CD14-positive monocyte (primary cell): ENCODE data around the gene CEP85L. TPM values are rescaled to one million over a fixed set of nuclear protein-coding genes. Genes with fewer than 3 reads are reported as not detected.

Source experiments
- DNase-seq, 3 donors: peaks; one replicate each; pipeline ENCODE4 v3.0.0-alpha.2; 2011 to 2022
- H2AFZ ChIP-seq: 2 replicates; pipeline ENCODE4 v1.6.0; 2012; ENCODE audit warnings: mild to moderate bottlenecking, low read depth, low read length, inconsistent platforms; ENCODE audit not compliant: insufficient read depth, poor library complexity, severe bottlenecking
- H3K27ac ChIP-seq, 2 donors: 1 replicate in 1 of 2; 2 replicates in 1 of 2; pipeline ENCODE4 v1.5.1; 2012 to 2013; ENCODE audit warnings: low read length in 2 of 2, control low read depth in 1 of 2, inconsistent platforms in 1 of 2, low read depth in 1 of 2, mild to moderate bottlenecking in 1 of 2
- H3K27me3 ChIP-seq, 2 donors: one replicate each; pipeline versions ENCODE4 v1.6.0 to v1.6.1; 2011 to 2013; ENCODE audit warnings: low read length in 2 of 2; ENCODE audit not compliant: control insufficient read depth in 2 of 2, insufficient read depth in 2 of 2
- H3K36me3 ChIP-seq, 2 donors: replicated peaks in 1 of 2; 1 replicate in 1 of 2; 2 replicates in 1 of 2; pipeline versions ENCODE4 v1.5.1 to v1.6.1; 2012 to 2013; ENCODE audit warnings: low read length in 2 of 2, control low read depth in 1 of 2, inconsistent platforms in 1 of 2, mild to moderate bottlenecking in 1 of 2; ENCODE audit not compliant: insufficient read depth in 2 of 2, control insufficient read depth in 1 of 2
- H3K4me1 ChIP-seq, 2 donors: 1 replicate in 1 of 2; 2 replicates in 1 of 2; pipeline versions ENCODE4 v1.5.1 to v1.6.1; 2012 to 2013; ENCODE audit warnings: low read length in 2 of 2, control low read depth in 1 of 2, inconsistent platforms in 1 of 2, mild to moderate bottlenecking in 1 of 2, moderate library complexity in 1 of 2; ENCODE audit not compliant: insufficient read depth in 2 of 2, control insufficient read depth in 1 of 2
- H3K4me2 ChIP-seq: replicated peaks from 2 replicates; pipeline ENCODE3; 2012; ENCODE audit warnings: low read length, moderate library complexity, mild to moderate bottlenecking; ENCODE audit not compliant: poor library complexity, severe bottlenecking; ENCODE audit errors: extremely low read depth
- H3K4me3 ChIP-seq, 3 experiments: fragments of 200-600 bp in 1 of 3; sonication (generic) in 1 of 3; replicated peaks in 1 of 3; 1 replicate in 2 of 3; 2 replicates in 1 of 3; pipeline ENCODE4 v1.5.1; 2011 to 2013; ENCODE audit warnings: low read length in 3 of 3, mild to moderate bottlenecking in 3 of 3, control low read depth in 2 of 3, low read depth in 2 of 3, inconsistent platforms in 1 of 3, moderate library complexity in 1 of 3
- H3K79me2 ChIP-seq: 2 replicates; pipeline ENCODE4 v1.6.0; 2012; ENCODE audit warnings: mild to moderate bottlenecking, control low read depth, inconsistent platforms, low read length, moderate library complexity; ENCODE audit not compliant: insufficient read depth
- H3K9ac ChIP-seq: 2 replicates; pipeline ENCODE4 v1.6.0; 2017; ENCODE audit warnings: low read length, mild to moderate bottlenecking; ENCODE audit not compliant: insufficient read depth, poor library complexity, severe bottlenecking
- H3K9me3 ChIP-seq, 2 donors: replicated peaks in 1 of 2; 1 replicate in 1 of 2; 2 replicates in 1 of 2; pipeline versions ENCODE4 v1.5.1 to v1.6.1; 2012 to 2013; ENCODE audit warnings: low read length in 2 of 2, control low read depth in 1 of 2; ENCODE audit not compliant: control insufficient read depth in 1 of 2, insufficient read depth in 1 of 2
- H4K20me1 ChIP-seq: 2 replicates; pipeline ENCODE4 v1.6.0; 2012; ENCODE audit warnings: mild to moderate bottlenecking, low read length, control low read depth, moderate library complexity; ENCODE audit not compliant: insufficient read depth
- H3K27ac Mint-ChIP-seq, 7 donors: one replicate each; pipeline ENCODE4 v1.8.0; 2020; ENCODE audit warnings: mild to moderate bottlenecking in 7 of 7, mixed read lengths in 7 of 7, moderate library complexity in 6 of 7, inconsistent platforms in 2 of 7
- H3K27me3 Mint-ChIP-seq, 3 donors: one replicate each; pipeline ENCODE4 v1.8.0; 2021 to 2022; ENCODE audit warnings: low read depth in 3 of 3, mild to moderate bottlenecking in 3 of 3, mixed read lengths in 3 of 3, moderate library complexity in 3 of 3, inconsistent platforms in 1 of 3
- H3K36me3 Mint-ChIP-seq, 2 donors: one replicate each; pipeline ENCODE4 v1.8.0; 2020; ENCODE audit warnings: mixed read lengths in 2 of 2, inconsistent platforms in 1 of 2, mild to moderate bottlenecking in 1 of 2
- H3K4me1 Mint-ChIP-seq: one replicate; pipeline ENCODE4 v1.8.0; 2020; ENCODE audit warnings: mild to moderate bottlenecking, mixed read lengths
- H3K4me3 Mint-ChIP-seq, 2 donors: one replicate each; pipeline ENCODE4 v1.8.0; 2020; ENCODE audit warnings: mild to moderate bottlenecking in 2 of 2, mixed read lengths in 2 of 2, moderate library complexity in 1 of 2
- H3K9me3 Mint-ChIP-seq, 7 donors: one replicate each; pipeline ENCODE4 v1.8.0; 2020 to 2022; ENCODE audit warnings: mixed read lengths in 7 of 7, mild to moderate bottlenecking in 6 of 7, moderate library complexity in 6 of 7, inconsistent platforms in 2 of 7
- CTCF ChIP-seq: fragments of 200-600 bp; IDR thresholded peaks from one replicate; pipeline ENCODE4 v1.8.0; 2022; ENCODE audit warnings: antibody characterized with exemption, mild to moderate bottlenecking
- WGBS: methylation state at CpG from one replicate; pipeline ENCODE4 v1.1.5; 2013; ENCODE audit warnings: missing lambda C conversion rate; ENCODE audit not compliant: insufficient coverage; 5-methylcytosine and 5-hydroxymethylcytosine counted together
- intact Hi-C, 2 donors: fragments of 100-400 bp; cut with micrococcal nuclease; formaldehyde crosslinking; loops; one replicate each; pipeline versions ENCODE4 v1.15.0 to v1.15.1; 2023
- polyA plus RNA-seq, 3 donors: library from polyadenylated mRNA; depleted of rRNA in 1 of 3; unstranded in 2 of 3; stranded (reverse) in 1 of 3; fragments of 300-500 nt in 2 of 3; fragments of >200 nt in 1 of 3; fragmentation: Illumina TruSeq in 2 of 3; gene quantifications; 1 replicate in 2 of 3; 2 replicates in 1 of 3; pipeline ENCODE4 v1.2.3, GENCODE V29; 2012 to 2021

Gene CEP85L
- polyA plus RNA-seq, 3 donors = 14.9 to 38.3 (median 19.6) TPM

DNA sequence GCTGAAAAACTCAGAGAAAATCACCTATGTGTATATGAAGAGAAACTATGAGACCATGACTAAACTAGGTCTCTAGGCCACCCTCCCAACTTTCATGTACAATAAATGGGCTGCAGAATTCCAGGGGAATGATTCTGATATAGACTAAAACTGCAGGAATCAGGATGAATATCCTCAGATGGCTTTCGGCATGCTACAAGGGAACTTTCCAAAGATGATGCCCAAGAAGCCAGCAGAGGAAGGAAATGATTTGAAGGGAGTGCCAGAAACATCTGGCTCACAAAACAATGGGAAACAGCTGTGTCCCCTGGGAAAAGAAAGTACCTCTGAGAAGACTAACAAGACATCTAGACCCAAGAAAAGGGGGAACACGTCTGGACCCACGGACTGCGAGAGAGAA, 62.2 kb downstream of the CEP85L start:
- Mint-ChIP-seq H3K27me3 (peaks cover 0 to 2% (median 0%) of the 10 kb centered on the region in 3 donors), H3K4me1 (no peaks in the 10 kb centered on the region), H3K4me3 (no peak overlapping the region), H3K36me3 (peaks cover 11 to 18% of the 10 kb centered on the region in 2 donors), H3K9me3 (peaks cover 0 to 5% (median 0%) of the 10 kb centered on the region in 7 donors), H3K27ac (no peak overlapping the region)
- no peak for DNase-seq
- Histone ChIP-seq H3K4me3 (no peak overlapping the region), H2AFZ (no peak overlapping the region), H3K9me3 (no peaks in the 10 kb centered on the region), H3K9ac (no peak overlapping the region), H3K4me1 (no peaks in the 10 kb centered on the region), H3K27ac (no peak overlapping the region), H3K4me2 (no peak overlapping the region), H3K36me3 (no peaks in the 10 kb centered on the region), H3K79me2 (peaks cover 40% of the 10 kb centered on the region), H4K20me1 (peaks cover 100% of the 10 kb centered on the region), H3K27me3 (no peaks in the 10 kb centered on the region)
- WGBS = no CpG with 5 or more reads among the region's 4 CpGs
- intact Hi-C loops = loop anchor here in 1 of 2 donors (10.0 kb wide), 1 partner anchor 1144 kb away; no protein-coding TSS in a partner anchor
- no peak for TF ChIP-seq CTCF

- Histone ChIP-seq H3K9ac (no peak overlapping the region), H3K36me3 (no peaks in the 10 kb centered on the region), H3K4me1 (no peaks in the 10 kb centered on the region), H3K27me3 (no peaks in the 10 kb centered on the region), H4K20me1 (peaks cover 100% of the 10 kb centered on the region), H3K79me2 (peaks cover 38% of the 10 kb centered on the region), H3K9me3 (no peaks in the 10 kb centered on the region), H2AFZ (no peak overlapping the region), H3K27ac (no peak overlapping the region), H3K4me3 (no peak overlapping the region), H3K4me2 (no peak overlapping the region)
- no CpG with 5 or more reads among the region's 5 CpGs for WGBS
- Mint-ChIP-seq H3K27me3 (peaks cover 0 to 2% (median 0%) of the 10 kb centered on the region in 3 donors), H3K27ac (no peak overlapping the region), H3K4me1 (no peaks in the 10 kb centered on the region), H3K36me3 (peaks cover 11 to 18% of the 10 kb centered on the region in 2 donors), H3K9me3 (peaks cover 0 to 5% (median 0%) of the 10 kb centered on the region in 7 donors), H3K4me3 (no peak overlapping the region)
- DNase-seq = no peak
- no peak for TF ChIP-seq CTCF
- intact Hi-C loops = loop anchor here in 1 of 2 donors (10.0 kb wide), 1 partner anchor 1144 kb away; no protein-coding TSS in a partner anchor
Observed at GRCh38 chr6:118588626-118589025, 62.8 kb downstream of the CEP85L start.
